Measurements from ENCODE around the gene SARM1.

- TF ChIP-seq POLR2A (IDR thresholded peaks at IDR 0.05): no peak
- no peak for TF ChIP-seq CTCF (IDR thresholded peaks at IDR 0.05)
Observed at GRCh38 chr17:28327709-28328108, 43.8 kb upstream of the SARM1 start.
